Breast epithelium (tissue), 4 donors: ENCODE results near the gene ZXDA. TPM values are rescaled to one million over a fixed set of nuclear protein-coding genes. Genes with fewer than 3 reads are reported as not detected.

Source experiments
- DNase-seq, 2 donors: peaks; one replicate each; pipeline ENCODE4 v3.0.0-alpha.2; 2019; ENCODE audit warnings: low spot score in 2 of 2
- H3K27ac ChIP-seq, 2 donors: fragments of 200-600 bp; sonication (generic) in 1 of 2; one replicate each; pipeline ENCODE4 v1.5.1; 2016 to 2019; ENCODE audit warnings: mild to moderate bottlenecking in 1 of 2
- H3K27me3 ChIP-seq, 2 donors: fragments of 200-600 bp; sonication (generic) in 1 of 2; one replicate each; pipeline versions ENCODE4 v1.5.1 to v1.6.0; 2017 to 2019; ENCODE audit warnings: control low read depth in 1 of 2, mild to moderate bottlenecking in 1 of 2
- H3K36me3 ChIP-seq: fragments of 200-600 bp; one replicate; pipeline ENCODE4 v1.5.1; 2019
- H3K4me1 ChIP-seq, 2 donors: fragments of 200-600 bp; sonication (generic); one replicate each; pipeline ENCODE4 v1.5.1; 2016 to 2019; ENCODE audit warnings: control low read depth in 1 of 2
- H3K4me3 ChIP-seq, 3 donors: fragments of 200-600 bp; sonication (generic); 1 replicate in 2 of 3; 2 replicates in 1 of 3; pipeline ENCODE4 v1.5.1; 2016 to 2019; ENCODE audit warnings: mild to moderate bottlenecking in 3 of 3, moderate library complexity in 2 of 3
- H3K9me3 ChIP-seq, 2 donors: fragments of 200-600 bp; sonication (generic) in 1 of 2; one replicate each; pipeline ENCODE4 v1.5.1; 2016 to 2019; ENCODE audit warnings: control low read depth in 1 of 2
- CTCF ChIP-seq, 3 donors: fragments of 450-650 bp; IDR thresholded peaks; one replicate each; pipeline ENCODE4 v1.5.1; 2016 to 2017; ENCODE audit warnings: antibody characterized with exemption in 3 of 3, mild to moderate bottlenecking in 3 of 3, moderate library complexity in 3 of 3
- POLR2A ChIP-seq: fragments of 450-650 bp; IDR thresholded peaks from one replicate; pipeline ENCODE4 v1.6.1; 2016; ENCODE audit warnings: antibody characterized with exemption, mild to moderate bottlenecking, moderate library complexity
- POLR2AphosphoS5 ChIP-seq, 3 donors: sonication (generic); formaldehyde crosslinking; IDR thresholded peaks; one replicate each; pipeline ENCODE4 v1.6.1; 2017; ENCODE audit warnings: antibody characterized with exemption in 3 of 3
- intact Hi-C: fragments of 100-400 bp; cut with DNase I; formaldehyde crosslinking; loops from one replicate; pipeline ENCODE4 v1.15.1; 2023; ENCODE audit warnings: low total_unique reads
- total RNA-seq, 3 donors: library from RNA; depleted of rRNA; stranded (reverse); fragments of >200 nt; gene quantifications; one replicate each; pipeline ENCODE4 v1.1.0, GENCODE V29; 2016

ZXDA gene
- total RNA-seq, 3 donors from 2014 or later = 6.9 to 13.2 (median 7.5) TPM

- H3K27me3 ChIP-seq = peaks cover 0 to 10% of the 10 kb centered on the region in 2 donors
- no peak overlapping the region for H3K27ac ChIP-seq
- no peaks in the 10 kb centered on the region for H3K9me3 ChIP-seq
- no peaks in the 10 kb centered on the region for H3K4me1 ChIP-seq
- DNase-seq = no peak
- H3K4me3 ChIP-seq = peak overlapping the region in 1 of 3 donors; percentile 16
- TF ChIP-seq CTCF (IDR thresholded peaks at IDR 0.05) (no peak), POLR2A (no peak), POLR2AphosphoS5 (IDR thresholded peaks at IDR 0.05) (no peak)
- intact Hi-C loops = no loop called here
- H3K36me3 ChIP-seq = no peaks in the 10 kb centered on the region
Observed at GRCh38 chrX:57906790-57907189, 3.5 kb downstream of the ZXDA start.

- peak overlapping the region in 1 of 3 donors; percentile 32 for H3K4me3 ChIP-seq
- no peaks in the 10 kb centered on the region for H3K36me3 ChIP-seq
- intact Hi-C loops = no loop called here
- H3K4me1 ChIP-seq = no peaks in the 10 kb centered on the region
- H3K27me3 ChIP-seq = peaks cover 0 to 10% of the 10 kb centered on the region in 2 donors
- peak overlapping the region in 1 of 2 donors; percentile 36 for H3K27ac ChIP-seq
- H3K9me3 ChIP-seq = no peaks in the 10 kb centered on the region
- no peak for DNase-seq
- no peak for TF ChIP-seq POLR2AphosphoS5 (IDR thresholded peaks at IDR 0.05)
- TF ChIP-seq POLR2A = no peak
- TF ChIP-seq CTCF (IDR thresholded peaks at IDR 0.05) = no peak
Observed at GRCh38 chrX:57905141-57905540, 5.1 kb downstream of the ZXDA start.

GRCh38 chrX:57904176-57904880, 5.9 kb downstream of the ZXDA start:
- no peaks in the 10 kb centered on the region for H3K4me1 ChIP-seq
- intact Hi-C loops = no loop called here
- no peak for DNase-seq
- H3K27me3 ChIP-seq = peaks cover 0 to 10% of the 10 kb centered on the region in 2 donors
- peak overlapping the region in 1 of 2 donors; percentile 29 for H3K27ac ChIP-seq
- H3K9me3 ChIP-seq = no peaks in the 10 kb centered on the region
- TF ChIP-seq CTCF (IDR thresholded peaks at IDR 0.05) (no peak), POLR2A (no peak), POLR2AphosphoS5 (IDR thresholded peaks at IDR 0.05) (no peak)
- H3K4me3 ChIP-seq = no peak overlapping the region
- no peaks in the 10 kb centered on the region for H3K36me3 ChIP-seq

- H3K27ac ChIP-seq = no peak overlapping the region
- H3K9me3 ChIP-seq = no peaks in the 10 kb centered on the region
- intact Hi-C loops = no loop called here
- H3K4me3 ChIP-seq = no peak overlapping the region
- DNase-seq = no peak
- TF ChIP-seq POLR2AphosphoS5 (IDR thresholded peaks at IDR 0.05) (no peak), POLR2A (no peak), CTCF (IDR thresholded peaks at IDR 0.05) (no peak)
- H3K4me1 ChIP-seq = no peaks in the 10 kb centered on the region
- peaks cover 0 to 10% of the 10 kb centered on the region in 2 donors for H3K27me3 ChIP-seq
- H3K36me3 ChIP-seq = no peaks in the 10 kb centered on the region
Observed at GRCh38 chrX:57902633-57903032, 7.6 kb downstream of the ZXDA start.

GRCh38 chrX:57901466-57901865, 8.8 kb downstream of the ZXDA start:
- no peak overlapping the region for H3K27ac ChIP-seq
- H3K27me3 ChIP-seq = peaks cover 0 to 10% of the 10 kb centered on the region in 2 donors
- no peaks in the 10 kb centered on the region for H3K9me3 ChIP-seq
- TF ChIP-seq CTCF (IDR thresholded peaks at IDR 0.05) (no peak), POLR2A (no peak), POLR2AphosphoS5 (IDR thresholded peaks at IDR 0.05) (no peak)
- H3K36me3 ChIP-seq = no peaks in the 10 kb centered on the region
- no peak for DNase-seq
- H3K4me1 ChIP-seq = no peaks in the 10 kb centered on the region
- intact Hi-C loops = no loop called here
- no peak overlapping the region for H3K4me3 ChIP-seq
